HG02588 (cell line): ENCODE measurements around the gene CADM4.
"Not testable (repeated sequence)": the region's sequence is repeated elsewhere in the genome, so short reads cannot be mapped to it uniquely, and the experiment has no call there.

Source experiments
- ATAC-seq: cut with Tn5 transposase; IDR thresholded peaks from one replicate; pipeline ENCODE4 v1.9.1; 2021; ENCODE audit warnings: mild to moderate bottlenecking, moderate library complexity; ENCODE audit not compliant: unreplicated experiment

CADM4 gene

DNA sequence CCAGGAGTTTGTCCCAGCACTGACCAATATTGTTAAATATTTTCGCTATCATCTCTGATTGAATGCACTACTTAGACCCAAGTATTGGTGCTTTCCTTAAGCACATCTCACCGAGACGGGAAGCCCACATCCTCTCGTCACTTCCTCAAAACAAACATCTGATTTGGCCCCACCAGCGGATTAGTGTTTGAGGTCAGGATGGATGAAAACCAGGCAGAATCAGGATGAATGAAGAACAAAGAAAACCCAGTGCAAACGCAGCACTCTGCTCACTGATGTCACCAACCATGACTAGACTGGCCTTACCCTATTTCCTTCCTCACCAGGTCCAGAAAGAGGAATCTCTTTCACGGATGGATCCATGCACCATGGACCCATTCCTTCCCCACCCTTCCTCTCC is 24.4 kb upstream of the CADM4 start:
- ATAC-seq: no peak

DNA sequence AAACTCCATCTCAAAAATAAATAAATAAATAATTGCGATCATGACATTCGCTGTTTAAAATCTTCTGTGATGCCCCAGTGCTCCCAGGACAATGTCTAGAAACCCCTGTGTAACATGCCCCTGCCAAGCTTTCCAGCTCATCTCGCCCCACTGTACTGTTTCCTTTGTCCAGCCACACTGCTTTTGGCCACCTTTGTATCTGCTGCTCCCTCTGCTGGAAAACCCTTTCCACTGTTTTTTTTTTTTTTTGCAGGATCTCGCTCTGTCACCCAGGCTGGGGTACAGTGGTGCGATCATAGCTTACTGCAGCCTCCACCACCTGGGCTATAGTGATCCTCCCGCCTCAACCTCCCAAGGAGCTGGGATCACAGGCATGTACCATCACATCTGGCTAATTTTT is 22.8 kb upstream of the CADM4 start:
- no peak for ATAC-seq

DNA sequence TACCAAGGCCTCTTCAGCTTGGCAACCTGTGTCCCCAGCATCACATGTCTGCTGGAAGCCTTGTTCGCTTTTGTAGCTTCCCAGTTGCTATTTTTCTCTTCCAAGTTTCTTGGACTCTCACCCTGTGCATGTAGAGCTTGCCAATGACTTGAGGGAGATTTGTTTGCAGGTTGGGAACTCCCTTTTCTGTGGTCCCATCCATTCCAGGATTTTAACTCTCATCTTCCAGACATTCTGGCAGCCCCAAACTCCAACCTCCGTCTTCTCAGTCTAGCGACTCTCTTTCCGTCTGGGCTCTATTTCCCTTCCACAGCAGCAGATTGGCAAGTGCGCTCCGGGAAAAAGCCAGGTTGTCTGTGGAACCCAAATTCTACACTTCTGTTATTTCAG is 21.3 kb upstream of the CADM4 start:
- ATAC-seq: no peak

DNA sequence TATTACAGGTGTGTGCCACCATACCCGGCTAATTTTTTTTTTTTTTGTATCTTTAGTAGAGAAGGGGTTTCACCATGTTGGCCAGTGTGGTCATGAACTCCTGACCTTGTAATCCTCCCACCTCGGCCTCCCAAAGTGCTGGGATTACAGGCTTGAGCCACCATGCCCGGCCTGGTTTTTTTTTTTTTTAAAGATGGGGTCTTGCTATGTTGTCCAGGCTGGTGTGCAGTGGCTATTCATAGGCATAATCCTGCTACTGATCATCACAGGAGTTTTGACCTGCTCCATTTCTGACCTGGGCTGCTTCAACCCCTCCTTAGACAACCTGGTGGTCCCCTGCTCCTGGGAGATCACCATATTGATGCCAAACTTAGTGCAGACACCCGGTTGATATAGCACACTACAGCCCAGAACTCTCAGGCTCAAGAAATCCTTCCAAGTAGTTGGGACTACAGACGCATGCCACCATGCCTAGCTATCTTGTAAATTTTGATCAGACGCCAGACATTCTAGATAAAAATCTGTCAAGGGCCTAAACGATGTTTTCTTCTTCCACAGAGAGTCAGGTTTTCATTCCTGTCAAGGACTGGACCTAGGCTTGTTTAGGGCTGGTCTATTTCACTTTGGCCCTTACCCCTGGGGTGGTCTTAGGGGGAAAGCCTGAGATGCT is 20.8 kb upstream of the CADM4 start:
- no peak for ATAC-seq

DNA sequence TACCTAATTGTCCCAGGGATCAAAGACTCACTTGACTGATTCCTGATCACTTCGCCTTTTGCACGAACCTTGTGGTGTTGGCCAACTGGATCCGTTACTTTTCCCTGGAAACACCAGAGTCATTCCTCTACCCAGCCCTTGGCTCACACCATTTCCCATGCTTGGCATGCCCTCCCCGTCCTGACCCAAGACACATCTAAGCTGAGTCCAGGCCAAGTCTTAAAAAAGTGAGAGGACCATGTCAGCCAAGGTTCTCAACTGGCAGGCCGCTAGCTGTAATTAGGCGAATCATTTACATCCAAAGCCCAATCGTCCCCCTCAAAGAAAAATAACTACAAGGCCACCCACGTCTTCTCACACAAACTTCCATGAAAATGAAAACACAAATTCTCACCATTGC is 18.8 kb upstream of the CADM4 start:
- no peak for ATAC-seq

DNA sequence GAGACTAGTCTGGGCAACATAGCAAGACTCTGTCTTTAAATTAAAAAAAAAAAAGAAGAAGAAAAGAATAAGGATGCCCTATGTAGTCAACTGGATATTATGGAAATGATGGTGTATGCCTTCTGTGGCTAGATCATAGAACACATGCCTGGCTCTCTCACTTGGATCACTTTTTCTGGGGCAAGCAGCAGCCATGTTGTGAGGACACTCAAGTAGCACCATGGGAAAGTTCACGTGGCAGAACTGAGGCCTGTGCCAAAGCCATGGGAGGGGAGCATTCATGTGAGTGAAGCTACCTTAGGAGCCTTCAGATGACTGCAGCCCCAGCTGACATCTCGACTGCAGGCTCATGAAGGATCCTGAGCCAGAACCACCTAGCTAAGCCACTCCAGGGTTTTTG is 18.4 kb upstream of the CADM4 start:
- no peak for ATAC-seq

DNA sequence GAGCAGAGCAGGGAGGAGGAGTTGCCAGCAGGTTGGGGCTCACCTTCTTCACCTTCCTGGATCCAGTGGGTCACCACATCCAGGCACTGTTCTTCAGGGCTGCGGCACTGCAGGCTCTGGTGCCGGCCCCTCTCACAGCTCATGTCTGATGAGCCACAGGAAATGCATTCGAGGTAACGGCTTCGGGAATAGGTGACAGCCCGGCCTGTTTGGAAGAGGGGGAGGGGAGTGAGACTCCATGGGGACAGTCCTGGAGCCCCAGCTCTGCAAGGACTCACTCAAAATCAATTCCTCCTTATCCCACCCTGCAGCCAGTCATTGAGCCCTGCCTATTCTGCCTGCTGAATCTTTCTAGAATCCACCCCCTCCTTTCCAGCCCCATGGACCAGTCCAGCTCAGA is 16.8 kb upstream of the CADM4 start:
- ATAC-seq: no peak

DNA sequence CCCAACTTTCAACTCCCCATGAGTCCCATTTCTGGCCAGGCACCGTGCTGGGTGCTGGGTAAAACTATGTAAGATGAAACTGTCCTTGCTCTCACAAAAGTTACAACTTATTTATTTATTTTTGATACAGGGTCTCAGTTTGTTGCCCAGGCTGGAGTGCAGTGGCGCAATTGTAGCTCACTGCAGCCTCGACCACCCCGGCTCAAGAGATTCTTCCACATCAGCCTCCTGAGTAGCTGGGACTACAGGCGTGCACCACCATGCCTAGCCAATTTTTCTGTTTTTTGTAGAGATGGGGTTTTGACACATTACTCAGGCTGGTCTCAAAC is 12.9 kb upstream of the CADM4 start:
- ATAC-seq: no peak

DNA sequence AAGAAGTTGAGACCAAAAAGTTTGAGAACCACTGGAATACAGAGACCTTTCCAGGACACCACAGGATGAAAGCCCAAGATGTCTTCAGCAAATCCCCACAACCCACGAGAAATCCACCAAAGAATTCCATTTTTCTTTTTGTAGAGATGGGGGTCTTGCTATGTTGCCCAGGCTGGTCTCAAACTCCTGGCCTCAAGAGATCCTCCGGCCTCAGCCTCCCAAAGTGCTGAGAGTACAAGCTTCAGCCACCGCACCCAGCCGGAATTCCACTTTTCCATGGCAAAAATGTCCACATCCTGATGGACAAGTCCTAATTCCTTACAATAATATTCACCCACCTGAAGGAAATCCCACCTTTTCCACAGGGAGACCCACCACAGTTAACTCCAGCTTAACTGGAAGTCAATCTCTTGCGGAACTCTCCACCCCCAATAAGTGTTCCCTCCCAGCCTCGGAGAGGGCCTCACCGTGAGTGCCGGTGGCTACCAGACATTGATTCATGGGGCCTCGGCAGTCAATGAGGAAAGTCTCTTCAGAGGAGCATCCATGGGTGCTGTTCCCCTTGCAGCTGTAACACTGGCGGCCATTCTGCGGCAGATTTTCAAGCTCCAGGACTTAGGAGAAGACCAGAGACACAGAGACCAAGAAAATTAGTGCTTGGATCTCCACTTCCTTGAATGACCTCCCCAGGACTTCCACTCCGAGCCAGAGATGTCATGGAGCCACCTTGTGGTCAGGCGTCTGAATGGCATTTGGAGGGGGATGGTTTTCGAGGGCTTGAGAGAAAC is 12.3 kb upstream of the CADM4 start:
- ATAC-seq: no peak

DNA sequence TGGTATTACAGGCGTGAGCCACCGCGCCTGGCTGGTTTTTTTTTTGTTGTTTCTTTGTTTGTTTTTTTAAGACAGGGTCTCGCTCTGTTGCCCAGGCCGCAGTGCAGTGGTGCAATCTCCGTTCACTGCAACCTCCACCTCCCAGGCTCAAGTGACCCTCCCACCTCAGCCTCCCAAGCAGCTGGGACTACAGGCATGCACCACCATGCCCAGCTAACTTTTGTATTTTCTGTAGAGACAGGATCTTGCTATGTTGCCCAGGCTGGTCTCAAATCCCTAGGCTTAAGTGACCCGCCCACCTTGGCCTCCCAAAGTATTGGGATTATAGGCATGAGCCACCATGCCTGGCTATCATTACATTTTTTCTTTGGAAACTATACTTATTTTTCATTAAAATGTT is 10.6 kb upstream of the CADM4 start:
- ATAC-seq: not testable (repeated sequence)

DNA sequence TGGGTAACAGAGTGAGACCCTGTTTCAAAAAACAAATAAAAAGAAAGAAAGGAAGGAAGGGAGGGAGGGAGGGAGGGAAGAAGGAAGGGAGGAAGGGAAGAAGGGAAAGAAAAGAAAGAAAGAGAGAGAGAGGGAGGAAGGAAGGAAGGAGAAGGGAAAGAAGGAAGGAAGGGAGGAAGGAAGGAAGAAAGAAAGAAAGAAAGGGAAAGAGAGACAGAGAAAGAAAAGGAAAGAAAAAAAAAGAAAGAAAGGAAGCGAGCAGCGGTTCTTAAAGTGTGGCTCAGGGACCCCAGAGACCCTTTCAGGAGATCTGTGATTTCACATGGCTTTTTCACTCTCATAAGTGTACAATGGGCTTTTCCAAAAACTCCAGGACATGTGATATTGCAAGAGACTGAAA is 9.9 kb upstream of the CADM4 start:
- no peak for ATAC-seq

DNA sequence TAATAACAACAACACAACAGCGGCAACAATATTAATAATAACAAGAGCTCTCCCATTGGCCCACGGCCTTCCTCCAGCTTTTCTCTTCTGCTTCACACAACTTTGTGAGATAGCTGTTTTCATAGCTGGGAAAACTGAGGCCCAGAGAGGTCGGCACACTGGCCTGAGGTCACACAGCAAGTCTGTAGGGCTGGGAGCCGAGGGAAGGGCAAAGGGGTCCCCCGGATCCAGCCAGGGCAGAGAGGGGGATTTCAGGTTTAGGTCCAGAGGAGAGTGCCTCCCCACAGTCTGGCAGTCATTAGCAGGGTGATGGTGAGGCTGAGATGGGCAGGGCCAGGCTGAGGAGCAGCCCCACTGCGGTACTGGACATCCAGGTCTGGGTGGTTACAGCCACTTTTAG is 9.0 kb upstream of the CADM4 start:
- ATAC-seq: no peak

DNA sequence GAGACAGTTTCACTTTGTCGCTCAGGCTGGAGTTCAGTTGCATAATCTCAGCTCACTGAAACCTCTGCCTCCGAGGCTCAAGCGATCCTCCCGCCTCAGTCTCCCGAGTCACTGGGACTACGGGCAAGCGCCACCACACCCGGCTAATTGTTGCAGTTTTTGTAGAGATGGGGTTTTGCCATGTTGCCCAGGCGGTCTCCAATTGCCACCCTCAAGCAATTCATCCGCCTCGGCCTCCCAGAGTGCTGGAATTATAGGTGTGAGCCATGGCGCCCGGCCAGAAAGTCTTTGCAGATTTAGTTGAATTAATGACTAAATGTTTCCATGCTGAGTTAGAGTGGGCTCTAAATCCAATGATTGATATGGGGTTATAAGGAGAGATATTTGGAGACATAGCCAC is 4.5 kb upstream of the CADM4 start:
- no peak for ATAC-seq

DNA sequence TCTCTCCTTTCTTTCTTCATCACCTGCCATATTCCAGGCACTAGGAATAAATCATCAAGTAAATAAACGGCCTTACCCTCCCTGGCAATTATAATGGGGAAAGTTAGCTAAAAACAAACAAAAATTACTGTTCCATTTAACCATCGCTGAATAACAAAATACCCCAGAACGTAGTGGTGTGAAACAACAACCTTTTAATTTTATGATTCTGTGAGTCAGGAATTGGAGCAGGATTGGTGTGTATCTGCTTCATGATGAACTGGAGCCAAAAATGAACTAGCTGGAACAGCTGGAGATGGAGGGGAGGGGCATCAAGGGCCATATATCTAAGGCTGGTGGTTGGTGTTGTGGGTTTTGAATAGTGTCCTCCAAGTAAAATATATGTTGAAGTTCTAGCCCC is 3.7 kb upstream of the CADM4 start:
- ATAC-seq: no peak

DNA sequence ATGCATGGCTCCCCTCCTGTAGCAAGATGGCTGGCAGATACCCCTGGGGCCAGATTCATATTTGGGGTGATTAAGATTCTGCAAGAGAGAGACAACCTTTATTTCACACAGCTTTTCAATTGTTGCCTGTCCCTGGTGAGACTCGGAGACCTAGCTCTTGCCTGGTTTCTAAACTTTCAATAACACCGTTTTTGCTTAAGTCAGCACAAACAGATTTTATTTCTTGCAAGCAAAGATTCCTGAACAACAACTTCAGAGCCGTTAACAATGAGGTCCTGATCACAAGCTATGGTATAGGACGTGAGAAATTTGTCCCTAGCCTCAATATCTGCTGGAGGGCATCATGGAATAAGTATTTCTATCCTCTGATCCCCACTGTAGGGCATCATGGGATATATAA is 2.9 kb upstream of the CADM4 start:
- no peak for ATAC-seq

DNA sequence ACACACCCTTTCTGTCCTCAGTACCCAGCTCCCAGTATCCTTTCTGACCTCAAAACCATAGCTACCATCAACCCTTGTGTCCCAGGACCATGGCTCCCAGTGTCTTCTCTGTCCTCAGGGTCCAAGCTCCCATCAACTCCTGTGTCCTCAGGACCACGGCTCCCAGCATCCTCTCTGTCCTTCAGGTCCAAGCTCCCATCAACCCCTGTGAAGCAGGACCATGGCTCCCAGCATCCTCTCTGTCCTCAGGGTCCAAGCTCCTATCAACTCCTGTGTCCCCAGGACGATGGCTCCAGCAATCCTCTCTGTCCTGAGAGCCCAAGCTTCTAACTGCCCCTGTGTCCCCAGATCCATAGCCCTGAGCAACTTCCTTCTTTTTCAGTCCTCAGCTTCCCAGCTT is 1.7 kb upstream of the CADM4 start:
- no peak for ATAC-seq

DNA sequence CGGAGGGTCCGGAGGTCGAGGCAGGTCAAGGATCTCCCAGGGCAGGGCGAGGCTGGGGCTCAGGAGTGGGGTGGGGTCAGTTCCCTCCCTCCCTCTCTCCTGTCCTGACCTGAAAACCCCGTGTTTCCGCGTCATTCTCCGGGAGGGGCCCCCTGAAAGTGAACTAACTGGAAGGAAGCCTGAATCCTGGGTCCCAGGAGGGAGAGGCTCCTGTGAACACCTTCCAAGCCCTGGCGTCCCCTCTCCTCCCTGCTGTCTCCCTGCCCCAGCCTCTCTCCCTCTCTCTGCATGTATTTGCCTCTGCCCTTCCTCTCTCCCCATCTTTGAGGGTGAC is 741 bp upstream of the CADM4 start:
- no peak for ATAC-seq

DNA sequence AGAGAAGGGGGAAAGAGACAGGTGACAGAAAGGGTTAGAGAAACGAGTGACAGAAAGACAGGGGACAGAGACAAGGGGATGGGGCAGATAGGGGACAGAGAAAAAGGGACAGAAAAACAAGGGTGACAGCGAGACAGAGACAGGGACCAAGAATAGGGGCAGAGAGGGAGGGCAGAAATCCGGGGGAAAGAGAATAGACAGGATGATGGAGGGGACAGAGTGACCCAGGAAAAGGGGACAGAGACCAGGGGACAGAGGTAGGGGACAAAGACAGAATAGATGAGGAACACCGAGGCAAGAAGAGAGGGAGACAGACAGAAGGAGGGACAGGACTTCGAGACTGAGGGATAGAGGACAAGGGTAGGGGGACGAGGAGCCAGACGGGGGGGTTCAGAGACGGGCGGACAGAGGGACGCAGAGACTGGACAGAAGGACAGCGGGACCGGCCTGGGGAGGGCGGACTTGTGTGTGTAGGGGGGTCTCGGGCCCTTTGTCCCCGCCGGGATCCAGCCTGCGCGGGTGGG is 593 bp downstream of the CADM4 start:
- ATAC-seq: no peak

DNA sequence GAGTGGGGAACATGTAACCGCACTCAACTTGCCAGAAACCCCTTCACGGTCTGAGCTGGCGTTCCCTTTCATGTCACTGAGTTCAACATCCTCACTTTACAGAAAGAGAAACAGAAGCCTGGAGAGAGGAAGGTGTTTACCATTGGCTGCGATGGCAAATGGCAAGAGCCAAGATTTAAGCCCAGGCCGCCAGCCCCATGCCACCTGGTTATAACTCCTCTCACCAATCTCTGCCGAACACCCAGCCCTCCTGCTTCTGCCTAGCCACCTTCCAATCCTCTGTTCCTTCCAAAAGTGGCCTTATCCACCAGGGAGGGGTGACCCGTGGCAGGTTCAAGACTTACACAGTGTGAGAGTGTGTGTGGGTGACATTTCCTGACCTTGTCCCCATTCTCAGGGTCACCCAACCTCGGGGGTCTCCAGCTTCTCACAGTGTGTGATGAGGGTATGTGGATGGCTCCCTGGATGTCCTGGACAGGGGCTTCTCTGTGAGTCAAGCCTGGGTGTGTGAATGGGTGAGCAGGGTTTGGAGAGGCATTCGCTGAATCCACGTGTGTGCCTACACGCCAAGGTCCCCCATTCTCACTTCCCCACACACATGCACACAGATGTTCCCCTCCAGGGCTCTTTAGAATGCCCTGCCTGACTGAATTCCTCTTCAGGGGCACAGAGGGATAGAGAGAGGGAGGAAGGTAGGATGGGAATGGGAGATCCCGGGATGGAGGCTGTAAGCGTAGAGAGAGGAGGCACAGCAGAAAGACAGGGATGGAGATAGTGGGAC is 1.2 kb downstream of the CADM4 start:
- no peak for ATAC-seq

DNA sequence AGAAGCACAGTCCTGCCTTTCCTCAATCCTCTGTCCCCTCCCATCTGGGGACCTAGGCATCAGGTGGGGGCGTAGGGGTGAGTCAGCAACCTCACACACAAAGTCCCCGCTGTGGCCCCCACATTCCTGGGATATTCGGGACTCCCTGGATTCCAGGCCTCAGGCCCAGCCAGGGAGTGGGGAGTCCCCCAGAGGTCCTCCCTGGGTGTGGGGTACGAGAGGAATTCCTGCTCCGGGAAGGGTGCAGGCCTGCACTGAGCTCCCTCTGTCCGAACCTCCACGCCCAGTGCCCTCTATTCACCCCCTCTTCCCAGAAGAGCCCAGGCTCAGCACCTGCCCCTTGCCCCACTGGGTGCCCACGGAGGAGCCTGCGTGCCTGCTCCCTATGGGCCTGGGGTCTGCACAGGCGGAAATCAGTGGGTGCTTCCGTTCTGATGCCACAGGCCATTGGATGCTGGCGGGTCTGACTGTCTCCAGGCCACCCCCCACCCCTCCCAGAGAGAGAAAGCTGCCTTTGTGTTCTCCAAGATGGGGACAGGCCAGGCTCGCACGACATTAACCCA is 3.4 kb downstream of the CADM4 start:
- no peak for ATAC-seq

DNA sequence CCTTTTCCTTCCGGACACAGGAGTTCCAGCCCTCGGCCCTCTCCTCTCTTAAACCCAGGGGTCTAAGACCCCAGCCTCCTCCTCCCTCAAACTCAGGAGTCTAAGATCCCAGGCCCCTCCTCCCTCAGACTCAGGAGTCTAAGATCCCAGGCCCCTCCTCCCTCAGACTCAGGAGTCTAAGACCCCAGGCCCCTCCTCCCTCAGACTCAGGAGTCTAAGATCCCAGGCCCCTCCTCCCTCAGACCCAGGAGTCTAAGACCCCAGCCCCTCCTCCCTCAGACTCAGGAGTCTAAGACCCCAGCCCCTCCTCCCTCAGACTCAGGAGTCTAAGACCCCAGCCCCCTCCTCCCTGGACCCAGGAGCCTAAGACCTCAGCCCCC is 4.1 kb downstream of the CADM4 start:
- ATAC-seq: not testable (repeated sequence)
